ENCODE data around the gene MLYCD.

Gene MLYCD

DNA sequence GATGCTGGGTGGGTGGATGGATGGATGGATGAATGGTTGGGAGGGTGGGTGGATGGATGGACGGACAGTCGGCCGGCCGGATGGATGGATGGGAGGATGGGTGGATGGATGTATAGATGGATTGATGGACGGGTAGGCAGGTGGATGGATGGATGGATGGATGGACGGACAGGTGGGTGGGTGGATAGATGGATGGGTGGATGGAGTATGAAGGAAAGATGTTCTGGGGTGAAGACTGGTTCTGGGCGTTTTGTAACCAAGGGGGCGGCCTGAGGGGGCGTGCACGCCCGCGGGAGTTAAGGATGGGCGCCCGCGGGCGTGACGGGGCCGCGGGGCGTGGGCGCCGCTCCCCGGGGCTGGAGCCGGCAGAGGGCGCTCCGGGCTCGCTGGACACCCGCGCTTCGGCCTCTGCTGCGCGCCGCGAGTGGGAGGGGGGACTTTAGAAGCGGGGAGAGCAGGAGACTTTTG lies 69.0 kb downstream of the MLYCD start, which contains the start of gene NECAB2 (continued):
- TF ChIP-seq ZIC2 (tag by site-specific recombination; IDR thresholded peaks at IDR 0.05) (no peak), SCRT2 (tag by site-specific recombination; IDR thresholded peaks at IDR 0.05) (no peak), ZNF391 (tag by site-specific recombination; IDR thresholded peaks at IDR 0.05; ENCODE audit: borderline replicate concordance, low read depth) (no peak), ZBTB8A (tag by site-specific recombination; IDR thresholded peaks at IDR 0.05) (peak; percentile 95), ZNF248 (tag by site-specific recombination; IDR thresholded peaks at IDR 0.05) (0 out of 2 replicates have a peak, but pooled peaks have one; percentile 22), OVOL3 (tag by site-specific recombination; IDR thresholded peaks at IDR 0.05) (no peak), ZNF274 (IDR thresholded peaks at IDR 0.05; ENCODE audit: low read length) (no peak), ZNF274 (tag by site-specific recombination; IDR thresholded peaks at IDR 0.05; ENCODE audit: borderline replicate concordance) (no peak), ZNF548 (tag by site-specific recombination; IDR thresholded peaks at IDR 0.05) (no peak), ZNF133 (tag by site-specific recombination; IDR thresholded peaks at IDR 0.05) (0 out of 2 replicates have a peak, but pooled peaks have one; percentile 27), TCF7L2 (IDR thresholded peaks at IDR 0.05; ENCODE audit: borderline replicate concordance, low read depth, low read length) (no peak), ZNF660 (tag by site-specific recombination; IDR thresholded peaks at IDR 0.05) (no peak), SALL2 (tag by site-specific recombination; IDR thresholded peaks at IDR 0.05; ENCODE audit: borderline replicate concordance) (0 out of 2 replicates have a peak, but pooled peaks have one; percentile 39), ZNF157 (tag by site-specific recombination; IDR thresholded peaks at IDR 0.05) (0 out of 2 replicates have a peak, but pooled peaks have one; percentile 42), HOXC10 (CRISPR knock-in tag; IDR thresholded peaks at IDR 0.05) (no peak), ZNF645 (tag by site-specific recombination; IDR thresholded peaks at IDR 0.05) (no peak), ZNF2 (tag by site-specific recombination; IDR thresholded peaks at IDR 0.05) (no peak), ZNF677 (tag by site-specific recombination; IDR thresholded peaks at IDR 0.05) (no peak), ZNF561 (tag by site-specific recombination; IDR thresholded peaks at IDR 0.05; ENCODE audit: borderline replicate concordance) (peak; percentile 25; the same call in 1 of the 2 replicates), ZNF140 (tag by site-specific recombination; IDR thresholded peaks at IDR 0.05) (no peak), ZNF223 (tag by site-specific recombination; IDR thresholded peaks at IDR 0.05) (peak; percentile 31; the same call in 1 of the 2 replicates), ZNF311 (tag by site-specific recombination; IDR thresholded peaks at IDR 0.05; ENCODE audit: borderline replicate concordance) (0 out of 2 replicates have a peak, but pooled peaks have one; percentile 32), ZNF785 (tag by site-specific recombination; IDR thresholded peaks at IDR 0.05) (peak; percentile 85; the same call in 1 of the 2 replicates), ZNF175 (tag by site-specific recombination; IDR thresholded peaks at IDR 0.05) (no peak), ZXDB (tag by site-specific recombination; IDR thresholded peaks at IDR 0.05) (no peak), ZNF76 (tag by site-specific recombination; IDR thresholded peaks at IDR 0.05; ENCODE audit: borderline replicate concordance, low read depth) (no peak)
- TF ChIP-seq, protein P1, sequence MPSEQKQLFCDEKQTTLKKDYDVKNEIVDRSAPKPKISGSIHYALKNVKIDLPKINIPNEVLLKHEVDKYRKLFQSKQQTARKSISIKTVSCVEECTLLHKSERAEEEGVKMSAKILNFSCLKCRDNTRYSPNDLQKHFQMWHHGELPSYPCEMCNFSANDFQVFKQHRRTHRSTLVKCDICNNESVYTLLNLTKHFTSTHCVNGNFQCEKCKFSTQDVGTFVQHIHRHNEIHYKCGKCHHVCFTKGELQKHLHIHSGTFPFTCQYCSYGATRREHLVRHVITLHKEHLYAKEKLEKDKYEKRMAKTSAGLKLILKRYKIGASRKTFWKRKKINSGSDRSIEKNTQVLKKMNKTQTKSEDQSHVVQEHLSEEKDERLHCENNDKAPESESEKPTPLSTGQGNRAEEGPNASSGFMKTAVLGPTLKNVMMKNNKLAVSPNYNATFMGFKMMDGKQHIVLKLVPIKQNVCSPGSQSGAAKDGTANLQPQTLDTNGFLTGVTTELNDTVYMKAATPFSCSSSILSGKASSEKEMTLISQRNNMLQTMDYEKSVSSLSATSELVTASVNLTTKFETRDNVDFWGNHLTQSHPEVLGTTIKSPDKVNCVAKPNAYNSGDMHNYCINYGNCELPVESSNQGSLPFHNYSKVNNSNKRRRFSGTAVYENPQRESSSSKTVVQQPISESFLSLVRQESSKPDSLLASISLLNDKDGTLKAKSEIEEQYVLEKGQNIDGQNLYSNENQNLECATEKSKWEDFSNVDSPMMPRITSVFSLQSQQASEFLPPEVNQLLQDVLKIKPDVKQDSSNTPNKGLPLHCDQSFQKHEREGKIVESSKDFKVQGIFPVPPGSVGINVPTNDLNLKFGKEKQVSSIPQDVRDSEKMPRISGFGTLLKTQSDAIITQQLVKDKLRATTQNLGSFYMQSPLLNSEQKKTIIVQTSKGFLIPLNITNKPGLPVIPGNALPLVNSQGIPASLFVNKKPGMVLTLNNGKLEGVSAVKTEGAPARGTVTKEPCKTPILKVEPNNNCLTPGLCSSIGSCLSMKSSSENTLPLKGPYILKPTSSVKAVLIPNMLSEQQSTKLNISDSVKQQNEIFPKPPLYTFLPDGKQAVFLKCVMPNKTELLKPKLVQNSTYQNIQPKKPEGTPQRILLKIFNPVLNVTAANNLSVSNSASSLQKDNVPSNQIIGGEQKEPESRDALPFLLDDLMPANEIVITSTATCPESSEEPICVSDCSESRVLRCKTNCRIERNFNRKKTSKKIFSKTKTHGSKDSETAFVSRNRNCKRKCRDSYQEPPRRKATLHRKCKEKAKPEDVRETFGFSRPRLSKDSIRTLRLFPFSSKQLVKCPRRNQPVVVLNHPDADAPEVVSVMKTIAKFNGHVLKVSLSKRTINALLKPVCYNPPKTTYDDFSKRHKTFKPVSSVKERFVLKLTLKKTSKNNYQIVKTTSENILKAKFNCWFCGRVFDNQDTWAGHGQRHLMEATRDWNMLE (tag by site-specific recombination; conservative IDR thresholded peaks at IDR 0.05; ENCODE audit: low read depth), result no peak
- TF ChIP-seq, protein P2, sequence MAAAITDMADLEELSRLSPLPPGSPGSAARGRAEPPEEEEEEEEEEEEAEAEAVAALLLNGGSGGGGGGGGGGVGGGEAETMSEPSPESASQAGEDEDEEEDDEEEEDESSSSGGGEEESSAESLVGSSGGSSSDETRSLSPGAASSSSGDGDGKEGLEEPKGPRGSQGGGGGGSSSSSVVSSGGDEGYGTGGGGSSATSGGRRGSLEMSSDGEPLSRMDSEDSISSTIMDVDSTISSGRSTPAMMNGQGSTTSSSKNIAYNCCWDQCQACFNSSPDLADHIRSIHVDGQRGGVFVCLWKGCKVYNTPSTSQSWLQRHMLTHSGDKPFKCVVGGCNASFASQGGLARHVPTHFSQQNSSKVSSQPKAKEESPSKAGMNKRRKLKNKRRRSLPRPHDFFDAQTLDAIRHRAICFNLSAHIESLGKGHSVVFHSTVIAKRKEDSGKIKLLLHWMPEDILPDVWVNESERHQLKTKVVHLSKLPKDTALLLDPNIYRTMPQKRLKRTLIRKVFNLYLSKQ (tag by site-specific recombination; IDR thresholded peaks at IDR 0.05; ENCODE audit: borderline replicate concordance), result no peak
- TF ChIP-seq, protein P3, sequence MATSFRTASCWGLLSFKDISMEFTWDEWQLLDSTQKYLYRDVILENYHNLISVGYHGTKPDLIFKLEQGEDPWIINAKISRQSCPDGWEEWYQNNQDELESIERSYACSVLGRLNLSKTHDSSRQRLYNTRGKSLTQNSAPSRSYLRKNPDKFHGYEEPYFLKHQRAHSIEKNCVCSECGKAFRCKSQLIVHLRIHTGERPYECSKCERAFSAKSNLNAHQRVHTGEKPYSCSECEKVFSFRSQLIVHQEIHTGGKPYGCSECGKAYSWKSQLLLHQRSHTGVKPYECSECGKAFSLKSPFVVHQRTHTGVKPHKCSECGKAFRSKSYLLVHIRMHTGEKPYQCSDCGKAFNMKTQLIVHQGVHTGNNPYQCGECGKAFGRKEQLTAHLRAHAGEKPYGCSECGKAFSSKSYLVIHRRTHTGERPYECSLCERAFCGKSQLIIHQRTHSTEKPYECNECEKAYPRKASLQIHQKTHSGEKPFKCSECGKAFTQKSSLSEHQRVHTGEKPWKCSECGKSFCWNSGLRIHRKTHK (tag by site-specific recombination; IDR thresholded peaks at IDR 0.05), result no peak
- TF ChIP-seq, protein P4, sequence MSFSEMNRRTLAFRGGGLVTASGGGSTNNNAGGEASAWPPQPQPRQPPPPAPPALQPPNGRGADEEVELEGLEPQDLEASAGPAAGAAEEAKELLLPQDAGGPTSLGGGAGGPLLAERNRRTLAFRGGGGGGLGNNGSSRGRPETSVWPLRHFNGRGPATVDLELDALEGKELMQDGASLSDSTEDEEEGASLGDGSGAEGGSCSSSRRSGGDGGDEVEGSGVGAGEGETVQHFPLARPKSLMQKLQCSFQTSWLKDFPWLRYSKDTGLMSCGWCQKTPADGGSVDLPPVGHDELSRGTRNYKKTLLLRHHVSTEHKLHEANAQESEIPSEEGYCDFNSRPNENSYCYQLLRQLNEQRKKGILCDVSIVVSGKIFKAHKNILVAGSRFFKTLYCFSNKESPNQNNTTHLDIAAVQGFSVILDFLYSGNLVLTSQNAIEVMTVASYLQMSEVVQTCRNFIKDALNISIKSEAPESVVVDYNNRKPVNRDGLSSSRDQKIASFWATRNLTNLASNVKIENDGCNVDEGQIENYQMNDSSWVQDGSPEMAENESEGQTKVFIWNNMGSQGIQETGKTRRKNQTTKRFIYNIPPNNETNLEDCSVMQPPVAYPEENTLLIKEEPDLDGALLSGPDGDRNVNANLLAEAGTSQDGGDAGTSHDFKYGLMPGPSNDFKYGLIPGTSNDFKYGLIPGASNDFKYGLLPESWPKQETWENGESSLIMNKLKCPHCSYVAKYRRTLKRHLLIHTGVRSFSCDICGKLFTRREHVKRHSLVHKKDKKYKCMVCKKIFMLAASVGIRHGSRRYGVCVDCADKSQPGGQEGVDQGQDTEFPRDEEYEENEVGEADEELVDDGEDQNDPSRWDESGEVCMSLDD (tag by site-specific recombination; IDR thresholded peaks at IDR 0.05), result no peak

Measured in HEK293 (cell line).